Right lung (tissue), 5 donors: ENCODE results near the gene LIPC. TPM values are rescaled to one million over a fixed set of nuclear protein-coding genes. Genes with fewer than 3 reads are reported as not detected.

Experiments used
- DNase-seq, 2 donors: peaks; one replicate each; pipeline ENCODE4 v3.0.0-alpha.2; 2013
- polyA plus RNA-seq, 5 donors: library from polyadenylated mRNA; unstranded; fragments of 120-200 nt; gene quantifications; one replicate each; pipeline versions ENCODE4 v1.2.1 to v1.2.3, GENCODE V29; 2013; ENCODE audit warnings: inconsistent platforms in 1 of 5, low replicate concordance in 1 of 5; ENCODE audit not compliant: insufficient read length in 5 of 5, insufficient read depth in 1 of 5

LIPC gene
- polyA plus RNA-seq, 5 donors: 0.24 to 2.1 (median 0.32) TPM

DNA sequence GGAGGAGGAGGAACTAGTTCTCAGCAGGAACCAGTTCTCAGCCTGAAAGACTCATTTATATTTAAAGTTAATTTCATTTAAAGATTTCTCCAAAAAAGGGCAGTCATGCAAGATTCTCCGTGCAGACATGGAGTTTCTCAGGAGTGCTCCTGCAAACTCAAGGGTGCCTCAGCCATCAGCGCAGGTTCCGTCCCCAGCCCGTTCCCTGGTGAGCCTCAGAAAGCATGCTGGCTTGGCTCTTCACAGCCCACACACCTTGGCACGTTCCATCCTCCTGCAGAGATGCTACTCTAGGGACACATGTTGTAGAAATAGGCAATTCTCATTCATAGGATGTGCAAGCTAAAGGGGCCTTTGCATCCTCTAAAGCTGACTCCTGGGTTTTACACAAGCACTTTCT lies 123.0 kb downstream of the LIPC start:
- DNase-seq: no peak

DNA sequence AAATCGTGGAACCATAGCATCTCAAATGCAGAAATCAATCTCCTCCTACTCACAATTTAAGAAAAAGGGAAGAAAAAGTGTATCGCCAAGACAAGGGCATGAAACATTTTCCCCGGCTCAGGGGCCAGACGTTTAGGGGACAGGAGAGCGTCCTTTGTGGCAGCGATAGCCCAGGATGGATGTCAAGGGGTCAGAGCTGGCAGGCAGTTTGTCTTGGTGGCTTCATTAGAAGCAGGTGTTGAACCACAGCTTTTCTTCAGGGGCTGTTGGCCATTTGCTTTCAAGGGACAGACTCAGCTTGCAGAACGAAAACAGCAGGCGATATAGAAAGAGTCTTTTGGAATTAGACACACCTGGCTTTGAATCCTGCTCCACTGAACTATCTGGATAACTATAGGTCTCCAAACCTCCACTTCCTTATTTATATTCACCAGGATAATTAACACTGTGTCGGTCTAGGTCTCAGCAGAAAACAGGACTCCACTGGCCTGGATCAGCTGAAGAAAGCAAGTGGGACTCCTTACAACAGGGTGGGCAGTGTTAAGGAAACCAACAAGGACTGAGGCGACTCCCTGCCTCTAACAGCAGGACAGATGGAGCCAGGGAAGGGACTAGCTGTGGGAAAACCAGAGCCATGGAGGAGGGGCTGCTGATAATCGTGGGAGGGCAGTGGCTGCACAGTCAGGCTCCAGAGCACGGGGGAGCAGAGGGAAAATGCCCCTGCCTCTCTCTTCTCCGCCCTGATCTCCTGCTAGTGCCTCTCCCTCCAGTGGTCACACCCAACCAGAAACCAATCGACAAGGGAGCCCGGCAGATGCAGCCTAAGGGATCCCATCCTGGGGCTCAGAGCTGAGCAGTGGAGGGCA lies 123.6 kb downstream of the LIPC start:
- DNase-seq: no peak

DNA sequence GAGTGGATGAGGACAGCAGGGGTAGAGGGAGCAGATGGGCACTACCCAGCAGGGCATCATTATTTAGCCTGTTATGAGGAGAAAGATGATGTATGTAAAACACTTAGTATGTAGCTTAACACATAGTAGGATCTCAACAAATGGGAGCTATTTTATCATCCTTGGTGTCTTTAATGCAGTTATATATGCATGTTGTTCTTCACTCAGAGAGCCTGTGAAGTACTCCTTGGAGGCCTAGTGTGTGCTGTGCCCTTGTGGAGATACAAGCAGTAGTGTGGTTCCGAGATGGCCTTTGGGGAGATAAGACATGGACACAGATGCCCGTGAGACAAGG lies 124.2 kb downstream of the LIPC start:
- DNase-seq: no peak

DNA sequence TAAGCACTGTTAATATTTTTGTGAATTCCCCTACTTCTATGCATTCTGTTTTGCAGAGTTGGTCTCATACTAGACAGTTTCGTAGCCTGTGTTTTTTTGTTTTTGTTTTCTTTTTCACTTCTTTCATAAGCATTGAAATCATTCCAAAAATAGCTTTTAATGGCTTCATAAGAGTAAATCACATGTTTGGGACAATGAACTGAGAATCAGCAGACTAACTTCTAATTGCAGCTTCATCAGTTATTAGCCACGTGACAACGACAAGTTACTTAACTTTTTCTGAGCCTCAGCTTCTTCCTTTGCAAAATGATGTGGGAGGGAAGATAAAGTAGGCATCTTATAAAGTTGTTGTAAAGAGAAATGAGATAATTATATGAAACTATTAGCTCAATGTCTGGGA lies 124.8 kb downstream of the LIPC start:
- peak in 1 of 2 donors; percentile 34 for DNase-seq

DNA sequence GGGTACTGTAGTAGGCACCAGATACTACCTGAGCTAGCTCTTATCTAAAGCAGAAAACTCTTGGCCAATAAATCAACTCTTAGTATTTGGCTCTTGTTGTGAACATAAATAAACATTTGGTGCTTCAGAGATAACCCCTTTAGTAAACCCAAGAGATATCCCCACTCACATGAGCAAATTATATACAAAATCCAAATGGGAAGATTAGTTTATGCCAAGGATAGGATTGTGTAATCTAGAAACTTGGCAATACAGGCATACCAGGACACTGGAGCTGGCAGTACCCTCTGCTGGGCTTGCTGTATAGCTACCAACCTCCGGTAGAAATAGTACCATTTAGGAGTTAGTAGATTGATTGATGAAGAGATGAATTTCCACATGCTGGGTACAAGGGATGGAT lies 127.0 kb downstream of the LIPC start:
- DNase-seq: no peak

DNA sequence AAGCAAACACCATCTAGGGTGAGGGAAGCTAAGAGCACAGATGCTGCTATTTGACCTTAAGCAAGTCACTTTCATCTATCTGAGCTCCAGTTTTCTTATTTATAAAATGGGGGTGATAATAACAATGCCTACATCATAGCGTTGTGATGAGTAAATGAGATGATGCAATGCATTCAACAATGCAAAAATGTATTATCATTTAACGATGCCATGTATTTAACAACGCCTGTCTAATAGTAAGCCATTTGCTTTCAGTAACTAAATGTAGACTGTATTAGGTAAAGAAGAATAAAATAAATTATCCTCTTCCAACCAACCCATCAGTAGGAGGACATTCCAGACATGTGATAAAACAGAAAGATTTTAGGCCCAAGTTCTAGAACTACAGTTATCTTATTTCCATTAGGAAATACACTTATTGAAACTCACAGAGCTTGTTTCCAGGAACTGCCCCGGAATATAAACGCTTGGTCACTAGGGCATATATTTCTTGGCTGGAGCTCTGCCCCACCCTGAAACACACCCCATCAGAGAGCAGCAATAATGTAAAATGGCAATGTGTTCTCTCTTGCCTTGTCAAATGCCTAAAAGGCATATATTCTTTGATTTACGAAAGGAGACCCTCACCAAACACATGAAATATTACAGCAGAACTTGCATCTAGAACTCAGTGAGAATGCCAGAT lies 128.3 kb downstream of the LIPC start:
- no peak for DNase-seq

DNA sequence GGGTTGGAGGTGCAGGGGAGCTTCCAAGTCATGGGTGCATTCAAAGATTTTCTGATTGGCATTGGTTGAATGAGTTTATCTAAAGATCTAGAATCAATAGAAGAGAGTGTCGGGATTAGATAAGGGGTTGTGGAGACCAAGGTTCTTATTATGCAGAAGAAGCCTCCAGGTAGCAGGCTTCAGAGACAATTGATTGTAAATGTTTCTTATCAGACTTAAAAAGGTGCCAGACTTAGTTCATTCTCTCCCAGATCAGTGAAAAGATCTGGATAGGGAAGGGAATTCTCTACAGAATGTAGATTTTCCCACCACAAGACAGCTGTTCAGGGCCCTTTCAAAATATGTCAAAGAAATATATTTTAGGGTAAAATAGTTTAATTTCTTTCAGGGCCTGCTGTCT lies 129.5 kb downstream of the LIPC start:
- DNase-seq: no peak

DNA sequence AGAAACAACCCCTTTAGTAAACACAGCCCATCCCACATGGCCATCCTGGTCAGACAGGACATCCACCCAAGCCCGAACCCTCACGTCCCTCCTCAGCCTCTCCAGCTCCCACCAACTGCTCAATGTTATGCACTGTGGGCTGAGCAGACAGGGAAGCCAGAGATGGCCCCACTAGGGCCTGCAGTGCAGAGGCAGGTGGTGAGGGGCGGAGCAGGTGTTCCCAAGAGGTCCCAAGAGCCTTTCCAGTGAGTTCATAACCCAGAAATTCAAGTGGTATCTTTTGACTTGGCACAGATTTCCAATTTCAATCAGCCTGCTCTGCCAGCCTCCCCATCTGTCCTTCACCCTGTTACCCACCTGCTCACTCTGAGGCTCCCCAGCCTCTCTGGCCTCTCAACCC lies 130.3 kb downstream of the LIPC start:
- no peak for DNase-seq

DNA sequence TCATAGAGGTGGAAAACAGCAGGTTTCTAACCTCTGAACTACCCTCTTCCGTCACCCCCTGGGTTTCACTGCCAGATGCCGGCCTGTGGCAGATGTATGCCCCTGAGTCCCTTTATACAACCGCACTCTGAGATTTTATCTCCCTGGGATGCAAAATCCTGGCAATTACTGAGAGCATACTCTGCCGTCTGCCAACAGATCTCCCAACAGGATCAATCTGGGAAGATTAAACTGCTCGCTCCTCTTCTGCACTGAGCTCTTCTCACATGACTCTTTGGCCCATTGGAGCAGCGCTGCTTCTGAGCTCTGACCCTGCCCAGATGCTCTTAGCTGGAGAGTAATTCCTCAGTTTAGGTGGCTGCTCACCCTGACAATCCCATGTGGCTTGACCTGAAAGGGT lies 133.2 kb downstream of the LIPC start:
- no peak for DNase-seq

DNA sequence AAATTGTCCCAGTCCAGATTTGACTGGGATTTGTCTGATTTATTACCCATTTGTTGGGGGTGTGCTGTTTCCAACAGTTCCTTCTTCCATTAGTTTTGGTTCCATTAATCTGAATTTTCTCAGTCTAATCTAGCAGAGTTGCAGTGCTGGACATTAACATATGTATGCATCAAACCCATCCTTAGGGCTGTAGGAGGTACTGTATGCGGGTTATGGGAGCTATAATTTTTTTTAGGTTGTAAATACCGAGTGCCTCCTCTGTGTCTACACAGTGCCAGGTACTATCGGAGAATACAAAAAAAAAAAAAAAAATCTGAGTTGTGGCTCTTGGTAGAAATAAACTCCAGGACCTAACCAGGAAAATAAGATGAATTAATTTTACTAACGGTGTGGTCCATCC lies 133.8 kb downstream of the LIPC start:
- DNase-seq: no peak

DNA sequence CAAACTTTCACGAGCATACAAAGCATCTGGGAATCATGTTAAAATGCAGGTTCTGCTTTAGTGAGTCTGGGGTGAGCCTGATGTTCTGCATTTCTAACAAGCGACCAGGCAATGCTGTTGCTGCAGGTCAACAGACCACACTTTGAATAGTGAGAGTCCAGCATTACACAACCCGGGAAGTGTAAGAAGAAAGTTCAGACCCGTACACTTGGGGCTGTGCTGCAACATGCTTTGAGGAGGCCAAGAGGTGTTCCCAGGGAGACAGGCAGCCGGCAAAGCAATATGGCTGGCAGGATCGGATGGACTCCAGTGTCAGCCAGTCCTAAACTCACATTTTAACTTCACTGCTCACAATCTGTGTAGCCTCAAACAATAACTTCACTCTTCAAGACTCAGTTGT lies 134.2 kb downstream of the LIPC start:
- no peak for DNase-seq

DNA sequence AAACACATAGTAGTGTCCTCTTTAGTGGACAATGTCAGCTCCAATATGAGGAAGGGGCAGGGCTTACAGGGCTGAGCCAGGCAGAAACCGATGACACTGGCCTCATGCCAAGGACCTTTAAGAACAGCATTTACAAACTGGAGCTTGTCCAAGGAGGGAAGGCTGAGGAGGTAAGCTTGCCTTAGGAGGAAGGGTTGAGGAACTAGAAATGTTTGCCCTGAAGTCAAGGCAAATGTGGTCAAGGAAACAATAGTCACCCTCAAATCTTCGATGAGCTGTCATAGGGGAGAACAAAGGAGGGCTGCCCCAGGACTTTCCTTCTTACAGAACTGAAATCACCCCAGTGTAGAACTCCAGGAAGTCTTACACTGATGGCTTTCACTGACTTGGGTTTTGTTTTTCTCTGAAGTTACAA lies 136.4 kb downstream of the LIPC start:
- DNase-seq: no peak

DNA sequence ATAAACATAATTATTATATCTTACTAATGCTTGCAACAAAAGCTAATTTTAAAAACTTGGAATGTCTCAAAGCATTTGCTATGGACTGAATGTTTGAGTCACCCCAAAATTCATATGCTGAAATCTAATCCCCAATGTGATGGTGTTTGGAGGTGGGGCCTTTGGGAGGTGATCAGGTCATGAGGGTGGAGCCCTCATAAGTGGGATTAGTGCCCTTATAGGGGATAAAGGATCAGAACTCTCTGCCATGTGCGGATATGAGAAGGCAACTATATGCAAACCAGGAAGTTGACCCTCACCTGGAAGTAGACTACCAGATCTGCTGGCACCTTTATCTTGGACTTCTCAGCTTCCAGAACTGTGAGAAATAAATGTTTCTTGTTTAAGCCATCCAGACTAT lies 137.7 kb downstream of the LIPC start:
- no peak for DNase-seq

DNA sequence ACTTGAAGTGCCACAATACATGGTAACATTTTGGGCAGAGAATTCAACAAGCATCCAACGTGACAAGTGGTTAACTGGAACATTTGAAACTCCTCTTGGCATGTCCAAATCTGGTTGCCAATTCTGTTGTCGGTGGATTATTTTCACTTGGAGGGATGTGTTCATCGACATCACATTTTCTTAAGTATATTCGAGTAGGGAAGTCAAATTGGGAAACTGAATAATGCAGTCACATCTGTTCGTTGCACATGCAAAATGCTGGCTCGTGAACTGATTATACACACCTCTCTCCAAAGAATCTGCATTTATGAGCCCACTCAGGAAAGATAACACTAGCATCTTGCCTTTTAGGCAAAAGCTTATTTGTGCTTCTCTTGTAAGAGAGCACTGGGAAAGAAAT lies 139.7 kb downstream of the LIPC start:
- DNase-seq: no peak

DNA sequence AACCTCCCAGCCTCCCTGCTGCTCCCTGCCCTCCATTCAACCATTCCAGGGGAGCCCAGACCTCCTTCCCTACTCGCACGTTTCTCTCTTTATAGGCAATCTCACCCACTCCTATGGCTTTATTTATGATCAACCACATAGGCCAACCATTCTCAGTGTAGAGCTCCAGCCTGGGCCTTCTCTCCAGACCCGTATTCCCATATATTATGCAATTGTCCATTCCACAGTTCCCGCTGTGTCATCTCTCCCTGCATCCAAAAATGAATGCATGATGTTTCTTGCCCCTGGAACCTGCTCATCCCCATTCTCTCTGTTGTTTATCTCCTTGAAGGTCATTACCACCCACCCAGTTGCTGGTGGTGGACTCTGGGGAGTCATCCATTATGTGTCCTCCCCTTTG lies 140.7 kb downstream of the LIPC start:
- DNase-seq: no peak

DNA sequence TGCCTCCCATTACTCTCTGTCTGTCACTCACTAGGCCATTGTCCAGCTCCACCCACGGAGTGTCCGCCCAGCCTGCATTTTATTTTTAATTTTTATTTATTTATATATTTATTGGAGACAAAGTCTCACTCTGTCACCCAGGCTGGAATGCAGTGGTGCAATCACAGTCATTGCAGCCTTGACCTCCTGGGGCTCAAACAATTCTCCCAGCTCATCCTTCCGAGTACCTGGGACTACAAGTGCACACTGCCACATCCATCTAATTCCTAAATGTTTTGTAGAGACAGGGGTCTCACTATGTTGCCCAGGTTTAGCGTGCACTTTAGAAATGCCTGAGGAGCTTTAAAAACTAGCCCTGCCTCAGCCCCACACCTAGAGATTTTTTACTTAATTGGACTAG lies 141.5 kb downstream of the LIPC start:
- DNase-seq: no peak

DNA sequence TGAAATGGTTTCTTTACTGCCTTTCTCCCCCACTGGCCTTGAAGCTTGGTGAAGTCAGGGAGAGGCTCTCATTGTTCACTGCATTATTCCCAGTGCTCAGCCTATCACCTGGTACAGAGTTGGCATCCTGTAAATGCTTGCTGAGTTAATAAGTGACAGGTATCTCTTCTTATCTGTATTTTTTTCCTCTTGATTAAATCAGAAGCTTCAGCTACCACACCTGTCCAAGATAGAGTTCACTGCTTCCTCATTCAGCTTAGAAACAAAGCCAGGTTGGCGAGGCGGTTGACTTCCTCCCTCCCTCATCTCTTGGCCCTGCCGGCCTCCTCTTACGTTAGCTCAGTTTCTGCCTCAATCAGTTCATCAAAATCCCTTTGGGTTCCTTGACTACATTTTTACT lies 142.8 kb downstream of the LIPC start:
- DNase-seq: no peak

DNA sequence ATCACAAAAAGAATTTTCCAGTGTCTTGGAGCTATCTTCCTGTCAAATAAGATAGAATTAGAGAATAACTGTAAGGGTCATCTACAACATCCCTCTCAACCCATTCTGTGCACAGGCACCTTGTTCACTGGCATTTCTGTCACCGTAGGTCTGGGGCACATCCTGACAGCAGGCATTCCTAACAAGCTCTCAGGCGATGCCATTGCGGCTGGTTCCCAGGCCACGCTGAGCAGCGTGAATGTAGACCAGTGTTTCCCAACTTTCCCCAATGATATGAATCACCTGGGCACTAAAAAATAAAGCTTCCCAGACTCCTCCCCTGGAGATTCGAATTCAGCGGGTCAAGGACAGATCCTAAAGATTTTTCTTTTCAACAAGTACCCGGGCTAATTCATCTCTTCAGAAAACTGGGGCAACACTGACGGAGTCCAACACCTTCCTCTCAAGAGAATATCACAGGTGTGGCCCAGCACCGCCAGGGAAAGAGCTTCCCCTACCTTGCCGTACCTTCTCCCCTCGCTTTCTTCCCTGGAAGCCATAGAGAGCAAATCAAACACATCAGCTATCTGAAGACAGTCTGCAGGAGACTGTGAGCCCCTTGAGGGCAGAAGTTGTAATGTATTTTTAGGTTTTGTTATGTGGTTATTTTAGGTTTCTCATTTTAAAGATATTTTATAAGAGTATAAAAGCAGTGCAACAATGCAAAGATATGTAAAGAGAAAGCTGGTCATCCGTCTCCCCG lies 143.4 kb downstream of the LIPC start:
- DNase-seq: no peak

DNA sequence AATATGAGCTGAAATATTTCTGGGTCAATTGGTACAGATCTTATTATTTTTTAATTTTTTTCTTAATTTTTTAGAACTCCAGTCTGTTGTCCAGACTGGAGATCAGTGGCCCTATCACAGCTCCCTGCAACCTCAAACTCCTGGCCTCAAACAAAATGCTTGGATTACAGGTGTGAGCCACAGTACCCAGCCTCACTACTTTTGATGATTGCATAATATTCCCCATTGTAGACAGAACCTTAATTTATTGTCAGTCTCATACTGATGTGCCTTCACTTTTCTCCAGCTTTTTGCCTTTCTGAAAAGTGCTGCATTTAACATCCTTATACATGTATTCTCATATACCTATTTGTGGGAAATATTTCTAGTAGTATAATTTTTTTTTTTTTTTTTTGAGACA lies 144.9 kb downstream of the LIPC start:
- no peak for DNase-seq

DNA sequence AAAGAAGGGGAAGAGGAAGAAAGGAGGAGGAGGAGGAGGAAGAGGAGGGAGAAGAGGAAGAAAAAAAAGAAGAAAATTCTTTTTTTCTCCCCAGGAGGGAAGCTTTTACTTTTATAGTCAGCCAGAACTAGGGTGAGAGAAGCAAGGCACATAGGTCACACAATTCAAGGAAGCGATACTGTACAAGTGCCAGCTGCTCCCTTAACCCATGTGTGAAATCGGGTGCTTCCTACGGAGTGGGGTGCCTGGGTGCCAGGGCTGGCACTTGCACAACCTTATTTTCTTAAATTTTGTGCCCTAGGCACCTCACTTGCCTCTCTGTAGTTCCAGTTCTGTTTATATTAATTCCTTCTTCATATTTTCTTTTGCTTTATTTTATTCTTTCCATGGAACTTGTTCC lies 150.4 kb downstream of the LIPC start:
- DNase-seq: no peak

DNA sequence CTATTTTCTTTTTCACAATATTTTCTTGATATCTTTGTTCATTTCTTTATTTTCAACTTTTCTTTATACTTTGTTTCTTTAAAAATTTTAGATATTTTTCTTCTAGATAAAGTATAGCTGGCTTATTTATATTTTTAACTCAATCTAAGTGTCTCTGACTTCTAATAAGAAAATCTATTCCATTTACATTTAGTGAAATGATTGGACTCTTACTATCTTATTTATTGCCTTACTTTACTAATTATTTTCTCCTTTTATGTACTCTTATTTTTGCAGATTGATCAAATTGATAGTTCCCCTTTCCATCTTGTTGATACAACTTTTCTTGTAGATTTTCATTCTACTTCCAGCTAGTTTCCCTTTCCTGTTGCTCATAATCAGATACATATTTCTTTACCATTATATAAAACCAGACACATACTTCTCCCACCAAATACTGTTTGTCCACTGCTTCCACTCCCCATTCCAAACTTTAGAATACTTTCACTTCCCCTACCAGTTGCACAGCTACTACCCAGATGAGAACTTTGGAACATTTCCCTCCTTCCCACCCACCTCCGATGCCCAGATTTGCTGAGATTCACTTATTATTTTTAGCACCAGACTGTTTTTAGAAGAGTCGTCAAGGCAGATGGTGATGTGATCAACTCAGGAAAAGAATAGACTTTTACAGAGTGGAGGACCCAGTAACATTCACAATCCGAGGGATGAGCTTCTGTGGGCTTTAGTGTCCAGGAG lies 151.5 kb downstream of the LIPC start:
- DNase-seq: no peak

DNA sequence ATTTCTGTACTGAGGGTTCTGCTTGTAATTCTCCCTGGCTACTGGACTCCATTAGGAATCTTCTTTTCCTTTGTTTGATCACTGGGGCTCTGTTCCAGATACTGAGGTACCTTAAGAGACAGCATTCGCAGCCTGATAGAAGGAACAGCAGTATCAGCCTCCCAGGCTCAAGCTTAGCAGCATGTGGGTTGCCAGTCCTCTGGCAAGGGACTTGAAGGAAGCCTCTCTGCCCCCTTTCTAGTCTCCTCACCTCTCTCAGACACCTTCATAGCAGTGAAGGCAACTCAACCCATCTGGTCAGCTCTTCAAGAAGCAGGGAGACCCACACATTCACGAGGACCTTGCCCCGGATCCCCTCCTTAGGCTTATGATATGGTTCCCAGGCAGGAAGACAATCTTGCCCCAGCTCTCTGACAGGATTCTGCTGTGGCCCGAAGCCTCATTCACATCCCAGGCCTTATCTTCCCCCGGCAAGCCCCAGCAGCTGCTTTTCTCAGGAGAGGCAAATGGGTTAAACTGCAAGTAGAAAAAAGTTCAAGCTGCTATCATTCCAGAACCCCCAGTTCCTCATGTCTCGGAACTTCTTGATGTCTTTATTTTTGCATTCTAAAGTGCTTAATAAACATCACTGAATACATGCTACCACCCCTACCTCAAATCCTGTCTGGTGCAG lies 153.1 kb downstream of the LIPC start:
- no peak for DNase-seq
